HepG2 (cell line): Measurements from ENCODE around the gene PADI2. TPM values are rescaled to one million over a fixed set of nuclear protein-coding genes. Genes with fewer than 3 reads are reported as not detected.

Source experiments
- ATAC-seq: fragments of 200-7000 bp; cut with Tn5 transposase; 3 replicates; pipeline ENCODE4 v1.9.1; 2020; ENCODE audit warnings: mild to moderate bottlenecking, moderate library complexity
- BruUV-seq: library from RNA; stranded (reverse); fragments of 400-500 nt; replicated peaks from 2 replicates; lab custom pipeline; 2021; lab: Mats Ljungman, UMichigan
- CTCF ChIA-PET: fragments of 300-600 bp; formaldehyde crosslinking; extraction: SDS; loops from one replicate; lab custom pipeline; 2021; ENCODE audit warnings: low total read pairs, inconsistent platforms, low intra/inter-chr PET ratio; lab: Yijun Ruan, JAX
- POLR2A ChIA-PET: fragments of 350-600 bp; sonication (Branson Sonifier 250); formaldehyde crosslinking; loops from one replicate; lab custom pipeline; 2020; ENCODE audit warnings: antibody characterized with exemption, inconsistent platforms; lab: Yijun Ruan, JAX
- DNase-seq: peaks from one replicate; pipeline ENCODE4 v3.0.0-alpha.2; 2015; ENCODE audit warnings: low spot score
- FAIRE-seq: peaks from 3 replicates; lab custom pipeline; 2011; peaks lifted over from hg19 to GRCh38; lab: Jason Lieb, UNC
- H2AFZ ChIP-seq: one replicate; pipeline ENCODE4 v1.6.1; 2011; ENCODE audit warnings: low read length, inconsistent platforms
- H3K27ac ChIP-seq: fragments of 300-600 bp; 3 replicates; pipeline ENCODE4 v1.8.0; 2011; ENCODE audit warnings: mixed run types, mild to moderate bottlenecking, mixed read lengths, low read length, inconsistent platforms; ENCODE audit not compliant: insufficient read depth; ENCODE audit errors: extremely low read length
- H3K27me3 ChIP-seq, 2 experiments: fragments of 200-600 bp in 1 of 2; 2 replicates in 1 of 2; 3 replicates in 1 of 2; pipeline versions ENCODE4 v1.6.0 to v1.8.0; 2011; ENCODE audit warnings: low read length in 2 of 2, mild to moderate bottlenecking in 2 of 2, moderate library complexity in 2 of 2, inconsistent platforms in 1 of 2; ENCODE audit not compliant: insufficient read depth in 2 of 2, control insufficient read depth in 1 of 2
- H3K36me3 ChIP-seq, 2 experiments: fragments of 200-600 bp in 1 of 2; replicated peaks in 1 of 2; 2 replicates in 1 of 2; 3 replicates in 1 of 2; pipeline versions ENCODE4 v1.5.1 to v1.8.0; 2011; ENCODE audit warnings: low read length in 2 of 2, inconsistent platforms in 1 of 2; ENCODE audit not compliant: insufficient read depth in 2 of 2, control insufficient read depth in 1 of 2
- H3K4me1 ChIP-seq: 2 replicates; pipeline ENCODE4 v1.5.1; 2012; ENCODE audit warnings: low read length, inconsistent platforms; ENCODE audit not compliant: insufficient read depth
- H3K4me2 ChIP-seq: 2 replicates; pipeline ENCODE4 v1.6.0; 2011; ENCODE audit warnings: low read depth, low read length, inconsistent platforms
- H3K4me3 ChIP-seq, 3 experiments: fragments of 200-600 bp in 1 of 3; sonication (generic), shearing (Covaris generic) in 1 of 3; replicated peaks in 1 of 3; 2 replicates each; pipeline ENCODE4 v1.5.1; 2011 to 2016; ENCODE audit warnings: low read length in 3 of 3, inconsistent platforms in 2 of 3, low read depth in 2 of 3, mild to moderate bottlenecking in 2 of 3, control low read depth in 1 of 3, mixed read lengths in 1 of 3; ENCODE audit not compliant: insufficient read depth in 1 of 3
- H3K79me2 ChIP-seq: one replicate; pipeline ENCODE4 v1.6.1; 2011; ENCODE audit warnings: low read length, inconsistent platforms; ENCODE audit not compliant: insufficient read depth
- H3K9ac ChIP-seq: 2 replicates; pipeline ENCODE4 v1.6.0; 2011; ENCODE audit warnings: mild to moderate bottlenecking, low read depth, low read length, inconsistent platforms; ENCODE audit not compliant: insufficient read depth
- H3K9me3 ChIP-seq: 2 replicates; pipeline ENCODE4 v1.5.1; 2012; ENCODE audit warnings: mild to moderate bottlenecking, low read length
- H4K20me1 ChIP-seq: 2 replicates; pipeline ENCODE4 v1.6.0; 2011; ENCODE audit warnings: inconsistent platforms, mild to moderate bottlenecking, low read length, moderate library complexity; ENCODE audit not compliant: insufficient read depth
- HMGA1 ChIP-seq: sonication (generic); formaldehyde crosslinking; conservative IDR thresholded peaks from 2 replicates; pipeline ENCODE4 v1.4.0; 2020; ENCODE audit warnings: missing genetic modification reagents
- HNRNPLL ChIP-seq: fragments of 200-400 bp; formaldehyde crosslinking; IDR thresholded peaks from 2 replicates; pipeline ENCODE4 v1.6.1; 2017; ENCODE audit warnings: mild to moderate bottlenecking, low read depth, low read length; ENCODE audit not compliant: poor library complexity, severe bottlenecking
- NFE2 ChIP-seq: sonication (generic); formaldehyde crosslinking; IDR thresholded peaks from 2 replicates; pipeline ENCODE4 v1.4.0; 2020; ENCODE audit warnings: missing genetic modification reagents
- THAP9 ChIP-seq: sonication (generic); formaldehyde crosslinking; IDR thresholded peaks from 2 replicates; pipeline ENCODE4; 2020; ENCODE audit warnings: missing genetic modification reagents, mild to moderate bottlenecking, borderline replicate concordance
- ZFP37 ChIP-seq: sonication (generic); formaldehyde crosslinking; IDR thresholded peaks from 2 replicates; pipeline ENCODE4 v1.4.0; 2020; ENCODE audit warnings: missing genetic modification reagents, borderline replicate concordance
- ZNF205 ChIP-seq: IDR thresholded peaks from 2 replicates; pipeline ENCODE4 v1.6.1; 2018; ENCODE audit warnings: missing biosample characterization, missing genetic modification reagents
- ZNF460 ChIP-seq: sonication (generic); formaldehyde crosslinking; IDR thresholded peaks from 2 replicates; pipeline ENCODE4 v1.5.1; 2020; ENCODE audit warnings: missing genetic modification reagents, mild to moderate bottlenecking, borderline replicate concordance
- ZNF841 ChIP-seq: sonication (generic); formaldehyde crosslinking; IDR thresholded peaks from 2 replicates; pipeline ENCODE4 v1.8.1; 2023; ENCODE audit warnings: missing genetic modification reagents, borderline replicate concordance
- WGBS: methylation state at CpG from one replicate; pipeline ENCODE4 v1.1.6; 2017; ENCODE audit warnings: low lambda C conversion rate; 5-methylcytosine and 5-hydroxymethylcytosine counted together
- in situ Hi-C: cut with HindIII; loops from 2 replicates; pipeline ENCODE4 v1.10.0; 2017; ENCODE audit warnings: low pct_unique_long_range_greater_than_20kb; ENCODE audit not compliant: extremely low pct_ligation_motif_present
- intact Hi-C: fragments of 100-400 bp; cut with micrococcal nuclease; formaldehyde crosslinking; loops from one replicate; pipeline ENCODE4 v1.10.0; 2022; ENCODE audit not compliant: unreplicated experiment
- polyA plus RNA-seq, 8 experiments: library from polyadenylated mRNA; depleted of rRNA in 3 of 8; stranded (reverse) in 7 of 8; unstranded in 1 of 8; fragments of >200 nt; fragmentation: Illumina TruSeq in 4 of 8; extraction: Trizol in 4 of 8; gene quantifications; 2 replicates each; pipeline versions ENCODE4 v1.2.1 to v1.2.3, GENCODE V29; 2011 to 2016; ENCODE audit warnings: low read depth in 4 of 8, missing spikeins in 1 of 8, mixed read lengths in 1 of 8; ENCODE audit not compliant: insufficient read depth in 1 of 8
- total RNA-seq, 5 experiments: library from RNA; depleted of rRNA; stranded (reverse); fragments of >200 nt; fragmentation: Illumina TruSeq; extraction: Trizol; gene quantifications; 2 replicates each; pipeline ENCODE4 v1.2.3, GENCODE V29; 2016; ENCODE audit warnings: low read depth in 1 of 5
- TF ChIP-seq, protein P1 (sequence below): sonication (generic); formaldehyde crosslinking; IDR thresholded peaks from 2 replicates; pipeline ENCODE4 v1.4.0; 2020; ENCODE audit warnings: mild to moderate bottlenecking, missing genetic modification reagents
- TF ChIP-seq, protein P2 (sequence below): sonication (generic); formaldehyde crosslinking; IDR thresholded peaks from 2 replicates; pipeline ENCODE4 v1.4.0; 2020; ENCODE audit warnings: missing genetic modification reagents, borderline replicate concordance
- TF ChIP-seq, protein P3 (sequence below): sonication (generic); formaldehyde crosslinking; IDR thresholded peaks from 2 replicates; pipeline ENCODE4 v1.5.0; 2020; ENCODE audit warnings: missing genetic modification reagents, mild to moderate bottlenecking, borderline replicate concordance

Gene PADI2
- total and polyA plus RNA-seq, 2 of the 13 experiments (the other 11 are each of a cell fraction or from before 2014, with no cell fraction given), result not detected

- Histone ChIP-seq H3K27me3 (no peaks in the 10 kb centered on the region), H4K20me1 (no peaks in the 10 kb centered on the region), H3K4me2 (no peak overlapping the region), H3K9me3 (no peaks in the 10 kb centered on the region), H3K36me3 (peaks cover 26 to 38% of the 10 kb centered on the region in 2 experiments; a peak in 4 of 5 replicates), H3K79me2 (no peaks in the 10 kb centered on the region), H3K4me1 (0 out of 2 replicates have a peak, but pooled peaks cover 12% of the 10 kb centered on the region), H2AFZ (no peak overlapping the region), H3K27ac (no peak overlapping the region), H3K9ac (no peak overlapping the region), H3K4me3 (no peak overlapping the region)
- 64% methylated on average over 1 of the region's 1 CpG for WGBS
- FAIRE-seq (no peak), ATAC-seq (no peak), DNase-seq (no peak)
- in situ Hi-C loops, result no loop called here
- TF ChIP-seq HMGA1 (no peak), ZNF205 (CRISPR knock-in tag) (no peak), ZFP37 (CRISPR knock-in tag) (no peak), HNRNPLL (no peak), ZNF841 (no peak), ZNF460 (CRISPR knock-in tag) (no peak), NFE2 (CRISPR knock-in tag) (no peak), THAP9 (CRISPR knock-in tag) (no peak)
- TF ChIP-seq, protein P1, sequence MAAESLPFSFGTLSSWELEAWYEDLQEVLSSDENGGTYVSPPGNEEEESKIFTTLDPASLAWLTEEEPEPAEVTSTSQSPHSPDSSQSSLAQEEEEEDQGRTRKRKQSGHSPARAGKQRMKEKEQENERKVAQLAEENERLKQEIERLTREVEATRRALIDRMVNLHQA (CRISPR knock-in tag), result no peak
- TF ChIP-seq, protein P2, sequence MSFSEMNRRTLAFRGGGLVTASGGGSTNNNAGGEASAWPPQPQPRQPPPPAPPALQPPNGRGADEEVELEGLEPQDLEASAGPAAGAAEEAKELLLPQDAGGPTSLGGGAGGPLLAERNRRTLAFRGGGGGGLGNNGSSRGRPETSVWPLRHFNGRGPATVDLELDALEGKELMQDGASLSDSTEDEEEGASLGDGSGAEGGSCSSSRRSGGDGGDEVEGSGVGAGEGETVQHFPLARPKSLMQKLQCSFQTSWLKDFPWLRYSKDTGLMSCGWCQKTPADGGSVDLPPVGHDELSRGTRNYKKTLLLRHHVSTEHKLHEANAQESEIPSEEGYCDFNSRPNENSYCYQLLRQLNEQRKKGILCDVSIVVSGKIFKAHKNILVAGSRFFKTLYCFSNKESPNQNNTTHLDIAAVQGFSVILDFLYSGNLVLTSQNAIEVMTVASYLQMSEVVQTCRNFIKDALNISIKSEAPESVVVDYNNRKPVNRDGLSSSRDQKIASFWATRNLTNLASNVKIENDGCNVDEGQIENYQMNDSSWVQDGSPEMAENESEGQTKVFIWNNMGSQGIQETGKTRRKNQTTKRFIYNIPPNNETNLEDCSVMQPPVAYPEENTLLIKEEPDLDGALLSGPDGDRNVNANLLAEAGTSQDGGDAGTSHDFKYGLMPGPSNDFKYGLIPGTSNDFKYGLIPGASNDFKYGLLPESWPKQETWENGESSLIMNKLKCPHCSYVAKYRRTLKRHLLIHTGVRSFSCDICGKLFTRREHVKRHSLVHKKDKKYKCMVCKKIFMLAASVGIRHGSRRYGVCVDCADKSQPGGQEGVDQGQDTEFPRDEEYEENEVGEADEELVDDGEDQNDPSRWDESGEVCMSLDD (CRISPR knock-in tag), result no peak
- TF ChIP-seq, protein P3, sequence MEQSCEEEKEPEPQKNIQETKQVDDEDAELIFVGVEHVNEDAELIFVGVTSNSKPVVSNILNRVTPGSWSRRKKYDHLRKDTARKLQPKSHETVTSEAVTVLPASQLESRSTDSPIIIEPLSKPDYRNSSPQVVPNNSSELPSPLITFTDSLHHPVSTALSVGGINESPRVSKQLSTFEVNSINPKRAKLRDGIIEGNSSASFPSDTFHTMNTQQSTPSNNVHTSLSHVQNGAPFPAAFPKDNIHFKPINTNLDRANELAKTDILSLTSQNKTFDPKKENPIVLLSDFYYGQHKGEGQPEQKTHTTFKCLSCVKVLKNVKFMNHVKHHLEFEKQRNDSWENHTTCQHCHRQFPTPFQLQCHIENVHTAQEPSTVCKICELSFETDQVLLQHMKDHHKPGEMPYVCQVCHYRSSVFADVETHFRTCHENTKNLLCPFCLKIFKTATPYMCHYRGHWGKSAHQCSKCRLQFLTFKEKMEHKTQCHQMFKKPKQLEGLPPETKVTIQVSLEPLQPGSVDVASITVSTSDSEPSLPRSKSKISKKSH (CRISPR knock-in tag), result no peak
- ChIA-PET POLR2A (no interaction called here), CTCF (no interaction called here)
- intact Hi-C loops, result no loop called here
- no TSS peak for BruUV-seq
Observed at GRCh38 chr1:17018849-17019248, 100.4 kb downstream of the PADI2 start.
